GM19099 (cell line): Measurements from ENCODE around the gene USP16.

ENCODE experiments used
- POLR2A ChIP-seq: IDR thresholded peaks from 3 replicates; pipeline ENCODE4 v1.6.1; 2011; ENCODE audit warnings: low read depth; ENCODE audit not compliant: insufficient read length; ENCODE audit errors: extremely low read depth

USP16 gene

GRCh38 chr21:29092102-29092959 lies 67.9 kb downstream of the USP16 start:
- TF ChIP-seq POLR2A: no peak

GRCh38 chr21:29096218-29097015 lies 71.9 kb downstream of the USP16 start:
- TF ChIP-seq POLR2A: no peak

GRCh38 chr21:29098156-29098555 lies 73.7 kb downstream of the USP16 start:
- no peak for TF ChIP-seq POLR2A

- no peak for TF ChIP-seq POLR2A
Observed at GRCh38 chr21:29102791-29103257, 78.4 kb downstream of the USP16 start.
